Measurements from ENCODE around the gene MACROD1. TPM values are rescaled to one million over a fixed set of nuclear protein-coding genes. Genes with fewer than 3 reads are reported as not detected.

The MACROD1 gene
- total RNA-seq, 2 donors from 2014 or later, result 17.4 to 18.4 TPM

DNA sequence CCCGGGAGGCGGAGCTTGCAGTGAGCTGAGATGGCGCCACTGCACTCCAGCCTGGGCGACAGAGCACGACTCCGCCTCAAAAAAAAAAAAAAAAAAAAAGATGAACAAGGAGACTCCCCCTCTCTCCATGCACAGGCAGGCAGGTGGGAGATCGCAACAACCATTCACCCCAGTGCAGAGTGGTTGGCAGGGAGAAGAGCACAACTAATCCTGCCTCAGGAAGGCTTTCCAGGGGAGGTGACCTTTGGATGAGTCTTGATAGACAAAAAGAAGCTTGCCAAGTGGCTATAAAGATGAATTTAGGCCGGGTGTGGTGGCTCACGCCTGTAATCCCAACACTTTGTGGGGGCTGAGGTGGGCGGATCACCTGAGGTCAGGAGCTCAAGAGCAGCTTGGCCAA is 100.2 kb downstream of the MACROD1 start:
- Mint-ChIP-seq H3K4me1 (ENCODE audit: low read depth) (peaks cover 12% of the 10 kb centered on the region), H3K4me3 (no peak overlapping the region), H3K9me3 (no peaks in the 10 kb centered on the region), H3K27me3 (ENCODE audit: low read depth) (peaks cover 18% of the 10 kb centered on the region), H3K36me3 (ENCODE audit: insufficient read depth in 2 of 2) (no peaks in the 10 kb centered on the region), H3K27ac (no peak overlapping the region)
- DNase-seq (no peak), ATAC-seq (replicated peaks in 1 of 2) (no peak)

DNA sequence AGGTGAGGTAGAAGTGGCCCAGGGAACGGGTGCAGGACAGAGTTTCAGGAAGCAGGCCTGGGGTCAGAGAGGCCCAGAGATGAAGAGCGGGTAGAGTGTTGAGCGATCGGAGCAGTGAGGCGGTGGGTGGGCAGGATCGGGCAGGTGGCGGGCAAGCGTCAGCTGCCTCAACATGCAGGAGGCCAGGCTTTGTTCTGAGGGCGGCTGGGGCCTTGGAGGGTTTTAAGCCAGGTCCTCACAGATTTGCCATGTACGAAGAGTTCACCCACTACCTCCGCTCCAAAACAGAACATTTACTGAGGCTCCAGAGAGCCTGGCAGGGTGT is 100.8 kb downstream of the MACROD1 start:
- ATAC-seq (replicated peaks in 1 of 2) (no peak), DNase-seq (no peak)
- Mint-ChIP-seq H3K27ac (no peak overlapping the region), H3K4me1 (ENCODE audit: low read depth) (peaks cover 17% of the 10 kb centered on the region), H3K9me3 (no peaks in the 10 kb centered on the region), H3K36me3 (ENCODE audit: insufficient read depth in 2 of 2) (no peaks in the 10 kb centered on the region), H3K27me3 (ENCODE audit: low read depth) (peaks cover 18% of the 10 kb centered on the region), H3K4me3 (no peak overlapping the region)

DNA sequence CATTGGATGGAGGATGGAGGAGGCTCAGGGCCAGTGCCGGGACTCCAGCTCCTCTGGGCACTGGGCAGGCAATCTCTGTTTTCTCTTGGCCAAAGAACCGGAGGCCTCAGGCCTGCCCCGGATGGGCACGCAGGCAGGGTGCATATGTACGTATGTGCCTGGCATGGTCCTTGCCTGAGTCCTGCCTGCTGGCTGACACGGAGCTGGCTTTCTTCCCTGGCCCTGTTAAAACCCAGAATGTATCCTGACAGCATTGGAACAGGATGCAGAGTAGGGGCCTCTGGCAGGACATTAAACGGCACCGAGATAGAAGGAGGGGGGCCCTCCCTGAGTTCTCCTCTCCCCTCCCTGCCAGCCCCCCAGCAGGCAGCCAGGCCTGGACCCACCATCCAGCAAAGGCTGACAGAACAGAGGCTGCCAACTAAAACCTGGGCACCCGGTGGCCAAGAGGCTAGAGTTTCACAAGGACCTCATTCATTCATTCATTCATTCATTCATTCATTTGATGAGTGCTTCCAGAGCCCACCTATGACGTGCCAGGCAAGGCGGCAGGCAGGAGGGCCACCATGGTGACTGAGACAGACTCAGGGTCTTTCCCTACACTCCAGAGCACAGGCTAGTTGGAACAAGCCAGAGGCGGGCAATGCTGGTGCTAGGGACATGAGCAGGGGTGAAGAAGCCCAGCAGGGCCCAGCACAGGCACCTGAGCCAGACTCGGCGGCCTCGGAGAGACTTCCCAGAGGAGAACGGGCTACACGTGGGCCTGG is 101.4 kb downstream of the MACROD1 start:
- no peaks in the 10 kb centered on the region for H3K9me3 Mint-ChIP-seq
- no peak overlapping the region for H3K4me3 Mint-ChIP-seq
- peaks cover 18% of the 10 kb centered on the region for H3K27me3 Mint-ChIP-seq (ENCODE audit: low read depth)
- H3K4me1 Mint-ChIP-seq (ENCODE audit: low read depth), result peaks cover 17% of the 10 kb centered on the region
- DNase-seq (no peak), ATAC-seq (replicated peaks in 1 of 2) (no peak)
- H3K36me3 Mint-ChIP-seq (ENCODE audit: insufficient read depth in 2 of 2), result no peaks in the 10 kb centered on the region
- no peak overlapping the region for H3K27ac Mint-ChIP-seq

DNA sequence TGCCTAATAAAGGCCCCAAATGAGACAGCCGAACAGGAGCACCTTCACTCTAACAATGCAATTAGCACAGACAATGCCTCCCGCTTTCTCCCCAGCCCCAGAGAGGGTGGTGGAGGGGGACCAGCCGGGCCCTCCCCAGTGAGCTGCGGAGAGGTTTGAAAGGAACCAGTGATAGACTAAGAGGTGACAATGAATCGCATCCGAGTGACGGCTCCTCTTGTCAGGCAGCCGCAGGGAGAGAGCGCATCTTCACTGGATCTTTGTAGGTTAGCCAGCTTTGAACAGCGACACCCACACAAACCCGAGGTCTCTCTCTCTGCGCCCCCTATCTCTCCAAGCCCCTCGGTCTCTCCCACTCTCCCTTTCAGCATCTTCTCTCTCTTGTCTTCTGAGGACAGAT is 102.1 kb downstream of the MACROD1 start:
- H3K9me3 Mint-ChIP-seq, result no peaks in the 10 kb centered on the region
- H3K4me1 Mint-ChIP-seq (ENCODE audit: low read depth), result peaks cover 17% of the 10 kb centered on the region
- no peak overlapping the region for H3K4me3 Mint-ChIP-seq

GRCh38 chr11:64062185-64063039 is 103.5 kb downstream of the MACROD1 start:
- H3K4me1 Mint-ChIP-seq (ENCODE audit: low read depth), result peaks cover 17% of the 10 kb centered on the region
- H3K27ac Mint-ChIP-seq, result no peak overlapping the region
- peak overlapping the region; percentile 36 to 38 for H3K4me3 Mint-ChIP-seq
- H3K9me3 Mint-ChIP-seq, result no peaks in the 10 kb centered on the region
- peaks cover 18% of the 10 kb centered on the region for H3K27me3 Mint-ChIP-seq (ENCODE audit: low read depth)
- no peak for DNase-seq
- H3K36me3 Mint-ChIP-seq (ENCODE audit: insufficient read depth in 2 of 2), result no peaks in the 10 kb centered on the region
- no peak for ATAC-seq (replicated peaks in 1 of 2)

More for the DNA sequence above, 102.1 kb downstream of the MACROD1 start:
- Mint-ChIP-seq H3K27ac (no peak overlapping the region), H3K36me3 (ENCODE audit: insufficient read depth in 2 of 2) (no peaks in the 10 kb centered on the region), H3K27me3 (ENCODE audit: low read depth) (peaks cover 18% of the 10 kb centered on the region)
- no peak for DNase-seq
- ATAC-seq (replicated peaks in 1 of 2), result no peak

DNA sequence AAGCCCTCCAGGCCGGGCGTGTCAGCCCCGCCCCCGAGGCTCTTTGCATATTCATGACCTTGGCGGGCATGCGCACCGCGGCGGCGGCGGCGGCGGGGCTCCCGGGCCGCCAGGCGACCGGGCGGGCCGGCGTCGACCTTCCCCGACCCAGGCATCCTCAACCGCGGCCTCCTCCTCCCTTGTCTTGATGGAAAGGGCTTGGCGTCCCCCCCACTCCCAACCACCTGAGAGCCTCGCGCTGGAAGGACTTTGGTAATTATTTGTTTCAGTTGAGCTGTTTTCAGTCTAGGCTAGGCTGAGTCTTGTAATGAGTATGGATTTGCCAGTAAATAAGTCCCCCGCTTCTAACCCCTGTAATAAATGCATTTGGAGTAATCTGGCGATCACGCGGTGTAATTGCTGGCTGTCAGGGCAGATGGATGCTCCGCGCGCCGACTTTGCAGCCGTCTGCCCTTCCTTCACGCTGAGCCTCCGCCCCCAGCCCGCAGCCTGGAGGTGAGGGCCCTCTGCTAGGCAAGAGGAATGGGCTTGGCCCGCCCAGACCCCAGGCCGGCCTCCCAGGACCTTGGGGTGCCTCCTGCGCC is 105.0 kb downstream of the MACROD1 start:
- Mint-ChIP-seq H3K27me3 (ENCODE audit: low read depth) (peaks cover 18% of the 10 kb centered on the region), H3K4me3 (peak overlapping the region; percentile 84 to 85), H3K36me3 (ENCODE audit: insufficient read depth in 2 of 2) (no peaks in the 10 kb centered on the region), H3K27ac (no peak overlapping the region), H3K4me1 (ENCODE audit: low read depth) (peaks cover 17% of the 10 kb centered on the region), H3K9me3 (no peaks in the 10 kb centered on the region)
- ATAC-seq (replicated peaks in 1 of 2) (peak; percentile 87 to 89), DNase-seq (peak; percentile 75 to 76)

DNA sequence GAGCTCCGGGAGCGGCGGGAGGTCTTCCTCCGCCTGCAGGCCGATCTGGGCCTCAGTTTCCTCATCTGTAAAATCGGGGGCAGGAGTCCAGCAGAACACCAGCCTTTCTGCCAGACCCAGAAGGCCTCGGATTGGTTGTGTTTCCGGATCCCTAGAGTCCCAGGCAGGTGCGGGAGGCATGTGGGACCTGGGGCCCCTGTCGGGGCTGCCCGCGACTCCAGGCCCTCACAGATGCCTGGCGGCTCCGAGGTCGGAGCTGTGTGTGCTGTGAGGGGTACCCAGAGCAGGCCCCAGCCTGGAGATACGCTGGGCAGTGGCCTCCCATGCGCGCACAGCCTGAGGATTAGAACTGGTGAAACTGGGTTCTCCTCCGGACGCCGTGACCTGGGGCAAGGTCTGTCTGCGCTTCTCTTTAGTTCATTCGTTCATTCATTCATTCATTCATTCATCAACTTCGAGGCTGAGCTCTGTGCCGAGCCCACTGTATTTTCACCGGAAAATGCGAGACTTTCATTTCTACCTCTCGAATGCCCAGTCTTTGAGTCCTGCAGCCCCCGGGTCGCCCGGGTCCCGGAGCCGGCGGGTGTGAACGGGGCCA is 105.6 kb downstream of the MACROD1 start:
- H3K36me3 Mint-ChIP-seq (ENCODE audit: insufficient read depth in 2 of 2), result no peaks in the 10 kb centered on the region
- peaks cover 17% of the 10 kb centered on the region for H3K4me1 Mint-ChIP-seq (ENCODE audit: low read depth)
- no peak for ATAC-seq (replicated peaks in 1 of 2)
- DNase-seq, result no peak
- no peaks in the 10 kb centered on the region for H3K9me3 Mint-ChIP-seq
- peak overlapping the region; percentile 77 to 84 for H3K4me3 Mint-ChIP-seq
- H3K27me3 Mint-ChIP-seq (ENCODE audit: low read depth), result peaks cover 18% of the 10 kb centered on the region
- no peak overlapping the region for H3K27ac Mint-ChIP-seq

DNA sequence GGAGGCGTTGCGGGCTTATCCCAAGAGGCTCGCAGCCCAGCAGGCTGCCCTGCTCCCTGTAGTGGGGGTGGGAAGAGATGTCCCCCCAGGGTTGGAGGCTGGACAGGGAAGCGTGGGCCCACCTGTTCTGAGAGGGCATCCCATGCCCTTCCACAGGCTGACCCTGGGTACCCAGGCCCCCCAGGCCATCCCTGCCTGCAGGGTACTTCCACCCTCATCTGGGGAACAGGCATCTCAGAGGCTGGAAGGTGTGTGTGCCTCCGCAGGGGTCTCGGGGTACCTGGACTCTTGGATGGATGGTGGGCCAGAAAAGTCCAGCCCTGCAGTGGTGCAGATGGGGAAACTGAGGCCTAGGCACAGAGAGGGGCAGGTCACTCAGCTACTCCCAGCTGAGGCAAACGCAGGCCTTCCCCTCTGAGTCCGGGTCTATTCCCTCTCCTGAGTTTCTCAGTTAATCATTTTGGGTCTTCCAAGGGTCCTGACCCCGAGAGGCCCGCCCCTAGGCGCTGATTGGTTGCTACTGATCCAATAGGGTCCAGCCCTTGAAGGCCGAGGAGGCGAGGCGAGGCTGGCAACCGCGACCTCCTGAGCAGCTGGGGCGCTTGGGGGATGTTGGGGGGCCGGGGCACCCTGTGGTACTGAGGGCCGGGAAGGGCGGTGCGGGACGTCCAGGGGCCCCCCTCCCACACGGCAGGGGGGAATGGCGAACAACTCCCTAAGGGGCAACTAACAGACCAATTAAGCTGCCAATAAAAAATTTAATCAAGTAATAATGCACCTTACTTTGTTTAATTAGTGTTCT is 106.4 kb downstream of the MACROD1 start:
- peaks cover 17% of the 10 kb centered on the region for H3K4me1 Mint-ChIP-seq (ENCODE audit: low read depth)
- H3K36me3 Mint-ChIP-seq (ENCODE audit: insufficient read depth in 2 of 2), result no peaks in the 10 kb centered on the region
- no peak overlapping the region for H3K27ac Mint-ChIP-seq
- H3K4me3 Mint-ChIP-seq, result no peak overlapping the region
- DNase-seq (no peak), ATAC-seq (replicated peaks in 1 of 2) (no peak)
- H3K27me3 Mint-ChIP-seq (ENCODE audit: low read depth), result peaks cover 18% of the 10 kb centered on the region
- H3K9me3 Mint-ChIP-seq, result no peaks in the 10 kb centered on the region

GRCh38 chr11:64058494-64058893 is 107.4 kb downstream of the MACROD1 start:
- H3K9me3 Mint-ChIP-seq, result no peaks in the 10 kb centered on the region
- peaks cover 17% of the 10 kb centered on the region for H3K4me1 Mint-ChIP-seq (ENCODE audit: low read depth)
- no peak for DNase-seq
- no peak overlapping the region for H3K27ac Mint-ChIP-seq
- no peak for ATAC-seq (replicated peaks in 1 of 2)
- H3K36me3 Mint-ChIP-seq (ENCODE audit: insufficient read depth in 2 of 2), result no peaks in the 10 kb centered on the region
- no peak overlapping the region for H3K4me3 Mint-ChIP-seq
- H3K27me3 Mint-ChIP-seq (ENCODE audit: low read depth), result peaks cover 18% of the 10 kb centered on the region

DNA sequence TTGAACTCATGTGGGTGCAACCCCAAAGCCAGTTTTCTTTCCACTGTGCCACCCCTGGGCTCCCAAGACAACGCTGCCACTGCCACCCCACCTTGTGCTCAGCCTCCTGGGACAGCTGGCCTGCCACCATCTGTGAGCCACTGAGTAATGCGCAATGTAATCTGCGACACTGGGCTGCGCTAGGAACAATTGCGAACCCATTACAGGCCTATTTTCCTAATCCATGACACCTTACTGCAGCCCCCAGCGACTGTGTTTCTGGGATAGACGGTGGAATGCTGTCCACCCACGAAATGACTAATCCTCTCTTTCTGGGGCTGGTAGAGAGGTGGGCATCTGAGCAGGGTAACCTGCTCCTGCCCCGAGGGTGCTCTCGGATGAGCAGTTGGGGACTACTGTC is 108.0 kb downstream of the MACROD1 start:
- DNase-seq (no peak), ATAC-seq (replicated peaks in 1 of 2) (no peak)
- Mint-ChIP-seq H3K4me3 (no peak overlapping the region), H3K27ac (no peak overlapping the region), H3K9me3 (no peaks in the 10 kb centered on the region), H3K36me3 (ENCODE audit: insufficient read depth in 2 of 2) (no peaks in the 10 kb centered on the region), H3K27me3 (ENCODE audit: low read depth) (peaks cover 15% of the 10 kb centered on the region), H3K4me1 (ENCODE audit: low read depth) (peaks cover 17% of the 10 kb centered on the region)

DNA sequence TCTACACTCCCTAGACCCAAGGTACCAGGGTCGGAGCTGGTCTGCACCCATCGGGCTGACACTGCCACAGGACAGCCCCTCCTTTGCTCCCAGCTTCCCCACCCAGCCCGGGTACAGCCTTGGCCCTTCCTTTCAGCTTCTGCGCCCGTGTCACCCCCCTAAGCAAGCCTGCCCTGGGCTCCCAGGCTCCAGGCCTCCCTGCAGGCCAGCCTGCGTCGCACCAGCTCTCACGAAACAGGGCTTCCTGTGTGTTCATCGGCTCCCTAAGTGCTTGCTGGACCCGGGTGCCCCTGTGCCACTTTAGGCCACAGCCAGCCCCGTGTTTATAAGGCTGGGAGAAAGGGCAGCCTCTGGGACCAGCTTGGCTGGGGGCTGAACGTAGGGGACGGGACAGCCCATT is 109.1 kb downstream of the MACROD1 start:
- Mint-ChIP-seq H3K27me3 (ENCODE audit: low read depth) (peaks cover 9% of the 10 kb centered on the region), H3K27ac (no peak overlapping the region), H3K36me3 (ENCODE audit: insufficient read depth in 2 of 2) (no peaks in the 10 kb centered on the region), H3K4me1 (ENCODE audit: low read depth) (peaks cover 14% of the 10 kb centered on the region), H3K4me3 (no peak overlapping the region), H3K9me3 (no peaks in the 10 kb centered on the region)
- DNase-seq (no peak), ATAC-seq (replicated peaks in 1 of 2) (no peak)

- peaks cover 10% of the 10 kb centered on the region for H3K4me1 Mint-ChIP-seq (ENCODE audit: low read depth)
- H3K27me3 Mint-ChIP-seq (ENCODE audit: low read depth), result peaks cover 3% of the 10 kb centered on the region
- no peak overlapping the region for H3K4me3 Mint-ChIP-seq
- no peaks in the 10 kb centered on the region for H3K9me3 Mint-ChIP-seq
- DNase-seq (no peak), ATAC-seq (replicated peaks in 1 of 2) (no peak)
- no peaks in the 10 kb centered on the region for H3K36me3 Mint-ChIP-seq (ENCODE audit: insufficient read depth in 2 of 2)
- H3K27ac Mint-ChIP-seq, result no peak overlapping the region
These were observed 109.6 kb downstream of the MACROD1 start for GRCh38 chr11:64056213-64056785.
